ENCODE measurements around the gene DGKG.

DNA sequence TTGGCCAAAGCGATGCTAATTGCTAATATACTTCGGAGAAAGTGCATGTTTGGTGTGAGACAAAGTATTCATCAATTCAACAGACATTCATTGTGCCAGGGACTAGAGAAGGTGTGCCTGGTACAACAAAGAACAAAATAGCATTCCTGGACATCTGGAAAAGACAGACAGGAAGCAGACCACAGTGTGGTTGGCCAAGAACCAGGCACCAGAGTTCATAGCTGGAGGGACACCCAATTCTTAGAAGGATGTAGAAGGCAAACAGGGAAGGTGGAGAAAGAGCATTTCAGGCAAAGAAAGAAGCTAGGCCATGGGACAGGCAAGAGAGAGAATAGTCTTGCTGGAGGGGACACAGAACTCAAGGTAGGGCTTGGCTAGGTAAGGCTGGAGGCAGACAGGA, 147.4 kb downstream of the DGKG start:
- TF ChIP-seq SP1 (IDR thresholded peaks at IDR 0.05) (no peak), RAD21 (IDR thresholded peaks at IDR 0.05) (no peak), REST (IDR thresholded peaks at IDR 0.05) (no peak), MAX (IDR thresholded peaks at IDR 0.05) (no peak), ATF3 (IDR thresholded peaks at IDR 0.05) (no peak), EGR1 (IDR thresholded peaks at IDR 0.05; ENCODE audit: low read depth in 2 of 2) (no peak), TAF1 (conservative IDR thresholded peaks at IDR 0.05) (no peak), HNF4G (IDR thresholded peaks at IDR 0.05) (no peak), HNF4A (conservative IDR thresholded peaks at IDR 0.05) (no peak)
- TF ChIP-seq, protein P1, sequence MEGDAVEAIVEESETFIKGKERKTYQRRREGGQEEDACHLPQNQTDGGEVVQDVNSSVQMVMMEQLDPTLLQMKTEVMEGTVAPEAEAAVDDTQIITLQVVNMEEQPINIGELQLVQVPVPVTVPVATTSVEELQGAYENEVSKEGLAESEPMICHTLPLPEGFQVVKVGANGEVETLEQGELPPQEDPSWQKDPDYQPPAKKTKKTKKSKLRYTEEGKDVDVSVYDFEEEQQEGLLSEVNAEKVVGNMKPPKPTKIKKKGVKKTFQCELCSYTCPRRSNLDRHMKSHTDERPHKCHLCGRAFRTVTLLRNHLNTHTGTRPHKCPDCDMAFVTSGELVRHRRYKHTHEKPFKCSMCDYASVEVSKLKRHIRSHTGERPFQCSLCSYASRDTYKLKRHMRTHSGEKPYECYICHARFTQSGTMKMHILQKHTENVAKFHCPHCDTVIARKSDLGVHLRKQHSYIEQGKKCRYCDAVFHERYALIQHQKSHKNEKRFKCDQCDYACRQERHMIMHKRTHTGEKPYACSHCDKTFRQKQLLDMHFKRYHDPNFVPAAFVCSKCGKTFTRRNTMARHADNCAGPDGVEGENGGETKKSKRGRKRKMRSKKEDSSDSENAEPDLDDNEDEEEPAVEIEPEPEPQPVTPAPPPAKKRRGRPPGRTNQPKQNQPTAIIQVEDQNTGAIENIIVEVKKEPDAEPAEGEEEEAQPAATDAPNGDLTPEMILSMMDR (IDR thresholded peaks at IDR 0.05; ENCODE audit: low read depth, low read length, missing input control), result no peak
- TF ChIP-seq, protein P2, sequence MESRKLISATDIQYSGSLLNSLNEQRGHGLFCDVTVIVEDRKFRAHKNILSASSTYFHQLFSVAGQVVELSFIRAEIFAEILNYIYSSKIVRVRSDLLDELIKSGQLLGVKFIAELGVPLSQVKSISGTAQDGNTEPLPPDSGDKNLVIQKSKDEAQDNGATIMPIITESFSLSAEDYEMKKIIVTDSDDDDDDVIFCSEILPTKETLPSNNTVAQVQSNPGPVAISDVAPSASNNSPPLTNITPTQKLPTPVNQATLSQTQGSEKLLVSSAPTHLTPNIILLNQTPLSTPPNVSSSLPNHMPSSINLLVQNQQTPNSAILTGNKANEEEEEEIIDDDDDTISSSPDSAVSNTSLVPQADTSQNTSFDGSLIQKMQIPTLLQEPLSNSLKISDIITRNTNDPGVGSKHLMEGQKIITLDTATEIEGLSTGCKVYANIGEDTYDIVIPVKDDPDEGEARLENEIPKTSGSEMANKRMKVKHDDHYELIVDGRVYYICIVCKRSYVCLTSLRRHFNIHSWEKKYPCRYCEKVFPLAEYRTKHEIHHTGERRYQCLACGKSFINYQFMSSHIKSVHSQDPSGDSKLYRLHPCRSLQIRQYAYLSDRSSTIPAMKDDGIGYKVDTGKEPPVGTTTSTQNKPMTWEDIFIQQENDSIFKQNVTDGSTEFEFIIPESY (IDR thresholded peaks at IDR 0.05), result no peak

Measured in liver (tissue), 3 donors.